Fibroblast of the aortic adventitia (primary cell): ENCODE results near the gene KDM3B. TPM values are rescaled to one million over a fixed set of nuclear protein-coding genes. Genes with fewer than 3 reads are reported as not detected.

Experiments used
- DNase-seq: peaks from one replicate; pipeline ENCODE4 v3.0.0-alpha.2; 2010; ENCODE audit warnings: low read depth
- H3K4me3 ChIP-seq: 2 replicates; pipeline ENCODE4 v1.5.1; 2011; ENCODE audit warnings: low read depth, mild to moderate bottlenecking, control low read depth, low read length, moderate library complexity
- total RNA-seq: library from RNA; depleted of rRNA; stranded (reverse); fragments of >200 nt; gene quantifications from 2 replicates; pipeline ENCODE4 v1.2.3, GENCODE V29; 2012; ENCODE audit warnings: low replicate concordance
- TF ChIP-seq, protein P1 (sequence below): IDR thresholded peaks from 2 replicates; pipeline ENCODE4 v1.5.1; 2011; ENCODE audit warnings: mild to moderate bottlenecking, low read length, control low read depth, inconsistent platforms; ENCODE audit not compliant: insufficient read depth

Gene KDM3B
- total RNA-seq, 1 donor, result 47.1 TPM

DNA sequence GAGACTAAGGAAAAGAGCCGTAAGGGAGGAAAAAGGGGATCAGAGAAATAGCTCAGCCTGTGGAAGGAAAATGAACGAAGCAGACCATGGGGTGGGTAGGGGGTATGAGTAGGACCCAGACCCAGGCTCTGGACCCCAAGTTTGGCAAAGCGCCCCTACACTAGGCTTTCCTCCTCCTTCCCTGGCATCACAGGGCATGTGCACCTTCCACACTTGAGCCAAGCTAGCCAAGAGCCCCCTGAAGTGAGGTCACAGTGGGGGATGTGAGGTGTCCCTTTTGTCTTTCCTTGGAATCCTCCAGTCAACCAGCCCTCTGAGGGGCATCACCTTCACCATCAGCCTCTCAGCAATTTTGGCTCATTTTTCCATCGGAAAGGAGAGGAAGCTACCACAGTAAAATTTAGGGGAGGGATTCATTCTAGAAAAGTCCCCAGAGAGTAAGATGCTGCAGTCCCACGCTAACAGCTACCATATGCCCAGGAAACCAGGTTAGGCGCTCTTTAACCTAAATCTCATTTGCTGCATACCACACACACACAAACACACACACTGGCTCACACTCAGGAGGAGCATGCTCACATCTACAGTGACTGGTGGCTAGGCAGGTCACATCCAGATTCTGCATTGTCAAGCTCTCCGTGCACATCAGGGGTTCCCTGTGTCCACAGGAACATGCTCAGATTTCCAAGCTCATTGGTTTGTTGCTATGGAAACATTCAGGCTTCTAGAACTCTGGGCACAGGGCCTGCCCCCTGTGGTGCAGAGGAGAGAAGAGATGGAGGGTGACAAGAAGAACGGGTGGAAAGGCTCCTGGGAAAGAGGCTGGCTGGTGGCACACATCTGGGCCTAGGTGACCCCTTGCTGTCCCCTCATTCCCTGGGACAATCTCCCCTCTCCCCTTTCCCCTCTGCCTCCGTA is 96.3 kb downstream of the KDM3B start:
- H3K4me3 ChIP-seq, result no peak overlapping the region
- DNase-seq, result peak; percentile 22
- TF ChIP-seq, protein P1, sequence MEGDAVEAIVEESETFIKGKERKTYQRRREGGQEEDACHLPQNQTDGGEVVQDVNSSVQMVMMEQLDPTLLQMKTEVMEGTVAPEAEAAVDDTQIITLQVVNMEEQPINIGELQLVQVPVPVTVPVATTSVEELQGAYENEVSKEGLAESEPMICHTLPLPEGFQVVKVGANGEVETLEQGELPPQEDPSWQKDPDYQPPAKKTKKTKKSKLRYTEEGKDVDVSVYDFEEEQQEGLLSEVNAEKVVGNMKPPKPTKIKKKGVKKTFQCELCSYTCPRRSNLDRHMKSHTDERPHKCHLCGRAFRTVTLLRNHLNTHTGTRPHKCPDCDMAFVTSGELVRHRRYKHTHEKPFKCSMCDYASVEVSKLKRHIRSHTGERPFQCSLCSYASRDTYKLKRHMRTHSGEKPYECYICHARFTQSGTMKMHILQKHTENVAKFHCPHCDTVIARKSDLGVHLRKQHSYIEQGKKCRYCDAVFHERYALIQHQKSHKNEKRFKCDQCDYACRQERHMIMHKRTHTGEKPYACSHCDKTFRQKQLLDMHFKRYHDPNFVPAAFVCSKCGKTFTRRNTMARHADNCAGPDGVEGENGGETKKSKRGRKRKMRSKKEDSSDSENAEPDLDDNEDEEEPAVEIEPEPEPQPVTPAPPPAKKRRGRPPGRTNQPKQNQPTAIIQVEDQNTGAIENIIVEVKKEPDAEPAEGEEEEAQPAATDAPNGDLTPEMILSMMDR, result no peak

DNA sequence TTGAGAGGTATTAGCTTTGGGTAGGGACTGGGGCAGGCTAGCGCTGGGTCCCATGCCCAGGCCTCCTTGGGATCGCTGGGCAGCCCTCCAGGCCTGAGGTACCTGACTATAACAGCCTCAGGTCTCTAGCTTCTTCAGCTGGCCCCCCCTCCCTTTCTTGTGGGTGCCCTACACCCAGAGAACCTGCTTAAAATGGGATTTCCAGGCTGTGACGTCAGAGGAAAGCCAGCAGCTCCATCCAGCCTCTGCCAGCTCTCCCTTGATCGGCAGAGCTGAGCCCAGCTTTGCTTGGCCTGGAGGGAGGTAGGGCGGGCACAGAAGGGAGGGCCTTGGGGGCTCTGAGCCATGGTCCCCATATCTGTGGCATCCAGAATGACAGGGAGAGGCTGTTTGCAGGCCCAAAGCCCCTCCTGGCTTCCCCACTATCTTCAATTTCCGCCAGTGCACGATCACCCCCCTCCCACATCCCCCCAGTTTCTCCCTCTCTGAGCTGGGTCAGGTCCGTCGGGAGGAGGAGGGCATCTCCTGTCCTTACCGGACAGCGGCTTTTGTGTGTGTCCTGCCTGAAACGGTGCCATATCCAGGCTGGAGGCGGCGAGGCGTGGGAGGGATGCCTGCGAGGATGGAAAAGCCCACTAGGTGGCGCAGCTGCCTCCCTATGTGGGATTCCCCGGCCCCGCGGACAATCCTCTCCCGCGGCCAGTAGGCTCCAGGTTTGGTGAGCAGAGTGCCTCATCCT is 97.2 kb downstream of the KDM3B start:
- DNase-seq, result peak; percentile 80
- TF ChIP-seq, protein P1, result peak; percentile 95
- peak overlapping the region; percentile 22 for H3K4me3 ChIP-seq

DNA sequence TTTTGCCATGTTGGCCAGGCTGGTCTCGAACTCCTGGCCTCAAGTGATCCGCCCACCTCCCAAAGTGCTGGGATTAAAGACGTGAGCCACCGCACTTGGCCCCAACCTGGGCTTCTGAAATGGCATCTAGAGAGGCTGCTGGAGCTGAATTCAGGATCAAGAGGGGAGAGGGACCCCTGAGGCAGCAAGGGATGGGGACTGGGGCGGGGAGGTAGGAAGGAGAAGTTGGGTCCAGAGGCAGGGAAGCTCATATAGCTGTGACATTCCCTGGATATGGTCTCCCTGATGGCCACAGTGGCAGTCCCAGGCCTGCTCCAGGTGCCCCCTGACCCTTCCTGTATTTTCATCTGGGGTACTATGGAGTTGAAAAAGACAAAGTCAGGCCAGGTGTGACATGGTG is 98.5 kb downstream of the KDM3B start:
- no peak overlapping the region for H3K4me3 ChIP-seq
- DNase-seq, result no peak
- TF ChIP-seq, protein P1, result no peak

- TF ChIP-seq, protein P1, result no peak
- DNase-seq, result no peak
- no peak overlapping the region for H3K4me3 ChIP-seq
These were observed 100.2 kb downstream of the KDM3B start for GRCh38 chr5:138452720-138453119.

- TF ChIP-seq, protein P1, result no peak
- DNase-seq, result no peak
These were observed 101.1 kb downstream of the KDM3B start for GRCh38 chr5:138453590-138453989.

GRCh38 chr5:138454121-138454520 is 101.6 kb downstream of the KDM3B start:
- DNase-seq, result no peak
- TF ChIP-seq, protein P1, result no peak
- H3K4me3 ChIP-seq, result no peak overlapping the region

More at GRCh38 chr5:138453590-138453989, 101.1 kb downstream of the KDM3B start:
- no peak overlapping the region for H3K4me3 ChIP-seq
